Heart left ventricle (tissue), 16 donors: ENCODE results near the gene ADSS1. TPM values are rescaled to one million over a fixed set of nuclear protein-coding genes. Genes with fewer than 3 reads are reported as not detected.

ENCODE experiments used
- ATAC-seq, 4 donors: fragments of 200-7000 bp; cut with Tn5 transposase; one replicate each; pipeline ENCODE4 v1.9.1; 2020 to 2022; ENCODE audit warnings: moderate library complexity in 4 of 4, mild to moderate bottlenecking in 3 of 4, moderate number of reproducible peaks in 1 of 4
- DNase-seq, 5 donors: peaks; one replicate each; pipeline ENCODE4 v3.0.0-alpha.2; 2020
- H3K27ac ChIP-seq, 12 donors: fragments of 200-600 bp; sonication (generic) in 4 of 12; one replicate each; pipeline versions ENCODE4 v1.5.0 to v1.8.0; 2016 to 2022; ENCODE audit warnings: mild to moderate bottlenecking in 2 of 12
- H3K27me3 ChIP-seq, 9 donors: fragments of 200-600 bp; sonication (generic) in 2 of 9; one replicate each; pipeline versions ENCODE4 v1.5.1 to v1.8.0; 2016 to 2022; ENCODE audit warnings: mild to moderate bottlenecking in 3 of 9
- H3K36me3 ChIP-seq, 9 donors: fragments of 200-600 bp; sonication (generic) in 2 of 9; one replicate each; pipeline versions ENCODE4 v1.5.0 to v1.8.0; 2018 to 2022; ENCODE audit warnings: mild to moderate bottlenecking in 2 of 9
- H3K4me1 ChIP-seq, 12 donors: fragments of 200-600 bp; sonication (generic) in 4 of 12; one replicate each; pipeline versions ENCODE4 v1.5.0 to v1.8.0; 2016 to 2022; ENCODE audit warnings: mild to moderate bottlenecking in 3 of 12
- H3K4me3 ChIP-seq, 12 donors: fragments of 200-600 bp; sonication (generic) in 4 of 12; one replicate each; pipeline versions ENCODE4 v1.5.0 to v1.8.0; 2017 to 2022; ENCODE audit warnings: mild to moderate bottlenecking in 9 of 12, moderate library complexity in 4 of 12
- H3K9me3 ChIP-seq, 12 donors: fragments of 200-600 bp; sonication (generic) in 4 of 12; one replicate each; pipeline versions ENCODE4 v1.5.0 to v1.8.0; 2016 to 2022; ENCODE audit warnings: mild to moderate bottlenecking in 1 of 12
- POLR2A ChIP-seq, 2 donors: fragments of 450-650 bp; IDR thresholded peaks; one replicate each; pipeline ENCODE4 v1.6.1; 2017; ENCODE audit warnings: antibody characterized with exemption in 2 of 2, mild to moderate bottlenecking in 2 of 2, moderate library complexity in 2 of 2
- WGBS, 4 donors: extraction: QIAGEN DNeasy Blood & Tissue Kit in 2 of 4; methylation state at CpG; one replicate each; pipeline versions ENCODE4 v1.1.5 to v1.1.7; 2013 to 2018; 5-methylcytosine and 5-hydroxymethylcytosine counted together
- intact Hi-C, 10 donors: fragments of 100-400 bp; cut with DNase I; formaldehyde crosslinking; loops; one replicate each; pipeline versions ENCODE4 v1.11.1 to v1.14.2; 2022
- polyA plus RNA-seq, 2 donors: library from polyadenylated mRNA; stranded (reverse); fragments of 200-250 nt; gene quantifications; one replicate each; pipeline ENCODE4 v1.2.3, GENCODE V29; 2013
- total RNA-seq, 9 donors: library from RNA; depleted of rRNA in 2 of 9; stranded (reverse); fragments of >200 nt in 2 of 9; fragmentation: NEBNext Ultra II Directional in 3 of 9; extraction: Animal tissue kit (Norgen Biotek cat#: 25700) in 3 of 9; gene quantifications; one replicate each; pipeline versions ENCODE4 v1.1.0 to v1.2.4, GENCODE V29; 2016 to 2023
- TF ChIP-seq, protein P1 (sequence below), 12 donors: fragments of 200-600 bp; sonication (generic) in 4 of 12; IDR thresholded peaks; one replicate each; pipeline versions ENCODE4 v1.5.0 to v1.8.0; 2018 to 2022; ENCODE audit warnings: antibody characterized with exemption in 12 of 12, mild to moderate bottlenecking in 5 of 12
- donor health status: ischemic (EF 13 %, LVEDD 7.1; RV severe dilation, severe dysfunction).
- donor health status: healthy with polysubstance abuse.
- donor health status: DM: no; HTN: yes; CAD: no.
- donor health status: DM: no; HTN: no; CAD: no.
- donor health status: ischemic (EF 25% LVEDD 6.9; RV normal size, moderate dysfunction).
- donor health status: ischemic (EF 25% LVEDD 5.7; RV mildly dilated, moderate dysfunction).
- donor health status: healthy.
- donor health status: DM: yes; HTN: yes; CAD: no.
- donor health status: ischemic (EF 35%, LVEDD 5.7; RV mildly dilated, moderate dysfunction).
- donor health status: nonischemic (EF 11% LVEDD 7.7; RV severe dilation, severe dysfunction).
- donor health status: DM: yes; HTN: yes; CAD: no.
- donor health status: PGD.
- donor health status: ischemic (EF 29% LVEDD 5.4; RV normal size, mild dysfunction).
- donor health status: nonischemic (EF 23%, LVEDD 6.1; RV moderate dilation, normal function).

ADSS1 gene
- total and polyA plus RNA-seq, 11 donors = 64.7 to 258 (median 160) TPM

DNA sequence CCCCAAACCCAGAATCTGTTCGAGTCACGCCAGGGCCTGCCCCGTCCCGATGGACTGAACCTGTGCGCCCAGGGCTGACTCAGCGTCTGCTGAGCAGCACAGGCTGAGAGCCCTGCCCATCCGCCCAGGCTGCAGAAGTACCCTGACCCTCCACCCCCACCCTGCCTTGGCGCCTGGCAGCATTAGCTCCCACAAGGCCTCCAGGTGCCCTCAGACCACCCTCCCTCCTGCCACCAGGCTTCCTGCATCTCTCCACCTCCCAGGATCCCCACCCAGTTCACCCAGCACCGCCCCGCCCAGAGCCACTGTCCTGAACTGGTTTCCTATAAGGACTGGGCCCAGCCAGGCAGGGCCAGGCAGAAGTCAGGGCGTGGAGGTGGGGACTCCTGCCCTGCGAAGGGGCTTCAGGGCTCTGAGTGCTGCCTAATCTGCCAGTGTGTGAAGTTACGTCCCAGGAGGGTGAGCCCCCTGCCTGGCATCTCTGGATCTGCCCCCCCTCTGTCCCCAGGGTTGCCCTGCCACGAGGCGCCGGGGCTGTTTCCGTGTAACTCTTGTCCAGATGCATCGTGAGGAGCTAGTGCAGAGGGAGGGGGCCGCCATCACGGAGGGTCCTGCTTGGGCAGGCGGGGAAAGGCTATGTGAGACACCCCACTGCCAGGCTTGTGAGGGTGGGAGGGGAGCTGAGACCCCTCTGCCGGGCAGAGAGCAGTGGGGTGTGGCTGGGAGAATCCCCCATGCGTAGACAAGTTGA lies 9.1 kb downstream of the ADSS1 start:
- peak in 2 of 4 donors; percentile 0 to 2 for ATAC-seq
- WGBS, 4 donors = 68 to 82% (median 78%) methylated on average over 15 to 23 of the region's 23 CpGs

DNA sequence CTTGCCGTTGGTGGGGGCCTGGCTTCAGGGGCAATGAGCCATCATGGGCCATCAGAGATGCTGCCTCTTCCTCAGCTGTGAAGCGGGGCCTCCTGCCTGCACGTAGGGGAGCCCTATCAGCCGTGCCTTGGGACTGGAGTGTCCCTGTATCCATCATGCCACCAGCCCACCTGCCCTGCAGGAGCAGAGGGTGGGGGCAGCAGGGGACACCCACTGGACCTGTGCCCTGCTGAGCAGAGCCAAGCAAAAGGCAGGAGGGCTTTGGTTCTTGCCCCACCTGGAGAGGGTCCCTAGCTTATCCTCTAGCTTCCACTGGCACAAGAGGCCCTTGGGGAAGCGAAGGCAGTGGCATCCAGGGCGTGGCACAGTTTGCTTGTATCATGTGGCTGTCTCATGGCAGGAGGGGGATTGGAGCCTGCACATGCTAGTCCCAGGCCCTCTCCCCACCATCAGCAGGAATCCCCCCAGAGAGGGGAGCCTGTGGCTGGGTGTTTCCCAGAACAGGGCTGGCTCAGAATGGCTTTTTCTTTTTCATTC lies 10.1 kb downstream of the ADSS1 start:
- Histone ChIP-seq H3K9me3 (no peaks in the 10 kb centered on the region), H3K4me1 (peaks cover 0 to 74% (median 57%) of the 10 kb centered on the region in 12 donors), H3K27ac (peak overlapping the region in 11 of 12 donors; percentile 83 to 95 (median 89)), H3K27me3 (no peaks in the 10 kb centered on the region), H3K36me3 (peaks cover 0 to 8% (median 4%) of the 10 kb centered on the region in 9 donors), H3K4me3 (no peak overlapping the region)
- WGBS, 4 donors = 67 to 86% (median 79%) methylated on average over 3 to 6 of the region's 6 CpGs
- ATAC-seq (no peak), DNase-seq (no peak)
- intact Hi-C loops = no loop called here
- TF ChIP-seq, protein P1, sequence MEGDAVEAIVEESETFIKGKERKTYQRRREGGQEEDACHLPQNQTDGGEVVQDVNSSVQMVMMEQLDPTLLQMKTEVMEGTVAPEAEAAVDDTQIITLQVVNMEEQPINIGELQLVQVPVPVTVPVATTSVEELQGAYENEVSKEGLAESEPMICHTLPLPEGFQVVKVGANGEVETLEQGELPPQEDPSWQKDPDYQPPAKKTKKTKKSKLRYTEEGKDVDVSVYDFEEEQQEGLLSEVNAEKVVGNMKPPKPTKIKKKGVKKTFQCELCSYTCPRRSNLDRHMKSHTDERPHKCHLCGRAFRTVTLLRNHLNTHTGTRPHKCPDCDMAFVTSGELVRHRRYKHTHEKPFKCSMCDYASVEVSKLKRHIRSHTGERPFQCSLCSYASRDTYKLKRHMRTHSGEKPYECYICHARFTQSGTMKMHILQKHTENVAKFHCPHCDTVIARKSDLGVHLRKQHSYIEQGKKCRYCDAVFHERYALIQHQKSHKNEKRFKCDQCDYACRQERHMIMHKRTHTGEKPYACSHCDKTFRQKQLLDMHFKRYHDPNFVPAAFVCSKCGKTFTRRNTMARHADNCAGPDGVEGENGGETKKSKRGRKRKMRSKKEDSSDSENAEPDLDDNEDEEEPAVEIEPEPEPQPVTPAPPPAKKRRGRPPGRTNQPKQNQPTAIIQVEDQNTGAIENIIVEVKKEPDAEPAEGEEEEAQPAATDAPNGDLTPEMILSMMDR (IDR thresholded peaks at IDR 0.05) = no peak
- no peak for TF ChIP-seq POLR2A (IDR thresholded peaks at IDR 0.05)

More for the DNA sequence above, 9.1 kb downstream of the ADSS1 start:
- Histone ChIP-seq H3K4me1 (peaks cover 0 to 81% (median 57%) of the 10 kb centered on the region in 12 donors), H3K36me3 (peaks cover 0 to 6% (median 0%) of the 10 kb centered on the region in 9 donors), H3K4me3 (no peak overlapping the region), H3K27ac (peak overlapping the region; percentile 65 to 95 (median 88)), H3K27me3 (no peaks in the 10 kb centered on the region), H3K9me3 (no peaks in the 10 kb centered on the region)
- TF ChIP-seq, protein P1 (IDR thresholded peaks at IDR 0.05) = no peak
- no peak for TF ChIP-seq POLR2A (IDR thresholded peaks at IDR 0.05)
- no peak for DNase-seq
- intact Hi-C loops = no loop called here

DNA sequence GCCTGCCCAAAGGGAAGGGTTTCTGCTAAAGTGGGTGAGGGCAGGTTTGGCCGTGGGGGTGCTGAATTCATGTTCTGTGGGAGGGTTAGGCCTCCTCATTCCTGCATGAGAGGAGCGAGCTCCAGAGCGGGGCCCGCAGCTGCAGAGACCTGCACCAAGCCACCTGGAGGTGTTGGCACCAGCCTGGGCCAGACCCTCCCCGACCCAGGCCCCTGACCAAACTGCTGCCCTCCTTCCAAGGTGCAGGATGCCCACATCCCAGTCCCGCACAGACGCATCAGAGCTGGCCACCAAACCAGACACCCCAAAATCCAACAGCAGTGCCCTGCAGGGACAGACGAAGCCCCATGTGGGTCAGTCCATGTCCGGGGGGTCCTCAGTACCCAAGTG lies 10.6 kb downstream of the ADSS1 start:
- Histone ChIP-seq H3K27ac (peak overlapping the region; percentile 78 to 95 (median 88)), H3K9me3 (no peaks in the 10 kb centered on the region), H3K27me3 (no peaks in the 10 kb centered on the region), H3K4me3 (no peak overlapping the region), H3K36me3 (peaks cover 0 to 13% (median 5%) of the 10 kb centered on the region in 9 donors), H3K4me1 (peaks cover 0 to 74% (median 57%) of the 10 kb centered on the region in 12 donors)
- TF ChIP-seq, protein P1 (IDR thresholded peaks at IDR 0.05) = no peak
- TF ChIP-seq POLR2A (IDR thresholded peaks at IDR 0.05) = no peak
- intact Hi-C loops = no loop called here
- DNase-seq = no peak
- 89 to 94% (median 92%) methylated on average over 8 to 9 of the region's 9 CpGs for WGBS, 4 donors
- ATAC-seq = no peak

DNA sequence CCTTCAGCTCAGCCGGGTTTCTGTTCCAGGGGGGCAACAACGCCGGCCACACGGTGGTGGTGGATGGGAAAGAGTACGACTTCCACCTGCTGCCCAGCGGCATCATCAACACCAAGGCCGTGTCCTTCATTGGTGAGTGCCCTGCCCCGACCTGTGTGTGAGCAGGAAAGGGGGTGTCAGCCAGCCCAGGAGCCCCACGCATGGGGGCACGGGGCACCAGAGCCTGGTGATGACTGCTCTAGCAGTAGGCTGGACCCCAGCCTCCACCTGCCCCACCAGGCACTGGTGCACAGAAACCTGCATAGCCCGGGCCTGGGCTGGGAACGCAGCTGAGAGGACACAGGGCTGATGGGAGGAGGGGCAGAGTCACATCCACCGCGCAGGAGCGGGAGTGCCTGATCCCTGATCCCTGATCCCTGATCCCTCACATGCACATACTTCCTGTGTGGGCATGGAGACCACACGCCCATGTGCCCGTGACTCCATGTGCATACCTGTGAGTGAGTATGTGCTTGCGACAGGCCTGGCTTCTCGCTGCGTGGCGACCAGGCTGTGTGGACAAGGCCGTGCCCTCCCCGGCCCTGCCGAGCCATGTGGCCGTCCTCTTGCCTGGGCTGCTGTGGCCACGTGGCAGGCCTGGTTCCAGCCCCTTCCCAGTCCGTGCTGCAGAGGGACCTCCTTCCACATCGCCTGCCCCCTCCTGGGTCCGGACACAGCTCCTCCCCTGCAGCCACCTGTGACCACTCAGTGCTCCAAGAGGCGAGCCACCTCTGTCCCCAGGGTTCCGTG lies 11.2 kb downstream of the ADSS1 start:
- Histone ChIP-seq H3K27ac (peak overlapping the region; percentile 78 to 95 (median 88)), H3K9me3 (no peaks in the 10 kb centered on the region), H3K36me3 (peaks cover 0 to 19% (median 7%) of the 10 kb centered on the region in 9 donors), H3K4me3 (no peak overlapping the region), H3K4me1 (peaks cover 0 to 73% (median 57%) of the 10 kb centered on the region in 12 donors), H3K27me3 (no peaks in the 10 kb centered on the region)
- 71 to 84% (median 79%) methylated on average over 25 to 31 of the region's 31 CpGs for WGBS, 4 donors
- DNase-seq = peak in 1 of 5 donors; percentile 64
- TF ChIP-seq POLR2A (IDR thresholded peaks at IDR 0.05) = no peak
- TF ChIP-seq, protein P1 (IDR thresholded peaks at IDR 0.05) = no peak
- intact Hi-C loops = no loop called here
- ATAC-seq = peak in 3 of 4 donors; percentile 2 to 15 (median 10)
